Fibroblast of gingiva (primary cell): ENCODE data around the gene RUFY4.

Experiments
- DNase-seq: peaks from one replicate; pipeline ENCODE4 v3.0.0-alpha.2; 2011; ENCODE audit warnings: low read depth

Gene RUFY4

GRCh38 chr2:218068721-218069334 lies at the start of gene RUFY4:
Gene RUFY4 (plus strand): TSS chr2:218069253. CDS start chr2:218070606, 1,353 bp downstream.
- peak; percentile 41 for DNase-seq

- DNase-seq = no peak
These were observed 49.5 kb upstream of the RUFY4 start for GRCh38 chr2:218019411-218020060.

- no peak for DNase-seq
These were observed 48.8 kb upstream of the RUFY4 start for GRCh38 chr2:218020281-218020680.

- no peak for DNase-seq
These were observed 48.0 kb upstream of the RUFY4 start for GRCh38 chr2:218020966-218021535.

- DNase-seq = no peak
These were observed 47.4 kb upstream of the RUFY4 start for GRCh38 chr2:218021536-218022071.

- DNase-seq = no peak
These were observed 46.8 kb upstream of the RUFY4 start for GRCh38 chr2:218022131-218022850.

GRCh38 chr2:218022851-218023530 lies 46.1 kb upstream of the RUFY4 start:
- no peak for DNase-seq

- no peak for DNase-seq
These were observed 45.4 kb upstream of the RUFY4 start for GRCh38 chr2:218023636-218024035.

GRCh38 chr2:218024336-218024735 lies 44.7 kb upstream of the RUFY4 start:
- DNase-seq = no peak

- no peak for DNase-seq
These were observed 44.2 kb upstream of the RUFY4 start for GRCh38 chr2:218024871-218025270.

GRCh38 chr2:218026244-218026643 lies 42.8 kb upstream of the RUFY4 start:
- DNase-seq = no peak

GRCh38 chr2:218026676-218027425 lies 42.2 kb upstream of the RUFY4 start:
- DNase-seq = no peak

GRCh38 chr2:218027426-218028188 lies 41.4 kb upstream of the RUFY4 start:
- DNase-seq = no peak

GRCh38 chr2:218028189-218028495 lies 40.9 kb upstream of the RUFY4 start:
- no peak for DNase-seq

GRCh38 chr2:218028562-218029348 lies 40.3 kb upstream of the RUFY4 start:
- no peak for DNase-seq

- DNase-seq = no peak
These were observed 39.4 kb upstream of the RUFY4 start for GRCh38 chr2:218029366-218030360.

- DNase-seq = no peak
These were observed 38.5 kb upstream of the RUFY4 start for GRCh38 chr2:218030409-218031195.

- DNase-seq = no peak
These were observed 37.8 kb upstream of the RUFY4 start for GRCh38 chr2:218031261-218031660.
